ENCODE data around the gene RCBTB2.
A peak's percentile ranks its signal among the peaks of the same experiment; 100 is the strongest.

RCBTB2 gene

DNA sequence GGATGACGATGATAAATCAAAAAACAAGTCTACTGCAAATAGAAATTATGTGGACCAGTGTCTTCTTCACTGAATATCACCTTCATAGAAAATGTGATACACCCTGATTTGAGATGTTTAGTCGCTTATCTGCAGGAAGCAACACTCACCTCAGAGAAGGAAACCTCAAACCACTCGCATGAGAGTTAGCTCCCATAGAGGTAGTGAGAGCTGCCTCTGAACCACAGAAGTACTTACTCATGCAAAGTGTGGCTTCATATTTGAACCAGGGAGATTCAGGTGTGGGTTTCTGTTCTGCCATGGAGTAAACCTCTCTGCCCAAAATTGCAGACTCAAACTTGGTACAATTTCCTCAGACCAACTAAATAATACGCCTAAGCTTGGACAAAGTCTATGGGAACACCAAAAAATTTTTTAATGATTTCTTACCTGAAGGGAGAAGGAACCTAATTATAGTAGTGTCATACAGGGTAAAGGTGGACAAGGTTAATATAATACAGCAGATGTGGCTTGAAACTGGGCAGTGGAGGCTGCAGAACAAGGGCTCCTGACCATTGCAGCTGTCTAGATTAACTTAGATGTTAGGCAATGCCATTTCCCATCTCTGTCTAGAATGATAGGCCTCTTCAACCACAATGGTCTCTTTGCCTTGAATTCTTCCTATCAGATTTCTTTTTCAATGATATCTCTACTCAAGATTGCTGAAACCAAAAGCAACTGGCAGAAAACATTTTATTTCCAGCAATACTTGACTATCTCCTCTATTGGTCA is 29.6 kb upstream of the RCBTB2 start:
- no peak for DNase-seq

DNA sequence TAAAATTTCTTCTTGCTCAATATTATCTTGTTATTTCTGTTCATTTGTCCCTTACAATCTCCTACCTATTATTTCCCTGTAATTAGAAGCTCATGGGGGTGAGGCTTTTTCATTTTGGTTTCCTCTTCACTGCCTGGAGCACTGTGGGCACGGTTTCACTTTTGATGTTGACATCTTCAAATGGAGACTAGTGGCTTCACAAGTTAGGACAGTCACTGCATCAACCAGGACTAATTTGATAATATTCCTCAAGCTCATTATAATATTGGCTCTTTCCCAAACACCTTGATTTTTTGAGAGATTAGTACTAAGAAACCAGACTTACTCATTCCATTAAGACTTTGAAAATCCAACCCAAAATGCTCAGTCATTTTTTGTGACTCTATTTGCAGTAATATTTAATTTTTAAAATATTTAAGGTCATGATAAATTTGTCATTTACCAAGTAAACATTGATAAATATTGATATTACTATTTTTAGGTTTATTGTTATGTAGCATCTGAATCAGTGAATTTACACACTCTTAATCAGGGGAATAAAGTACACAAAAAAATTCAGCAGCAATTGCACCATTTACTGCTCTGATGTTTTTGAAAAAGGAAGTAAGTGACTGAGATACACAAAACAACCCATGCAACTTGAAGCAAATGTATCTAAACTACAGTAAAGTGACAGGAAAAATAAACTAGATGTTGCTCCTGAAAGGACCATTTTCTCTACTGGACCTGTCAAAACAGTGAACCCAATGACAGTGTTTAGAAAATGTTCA is 28.8 kb upstream of the RCBTB2 start:
- no peak for DNase-seq

DNA sequence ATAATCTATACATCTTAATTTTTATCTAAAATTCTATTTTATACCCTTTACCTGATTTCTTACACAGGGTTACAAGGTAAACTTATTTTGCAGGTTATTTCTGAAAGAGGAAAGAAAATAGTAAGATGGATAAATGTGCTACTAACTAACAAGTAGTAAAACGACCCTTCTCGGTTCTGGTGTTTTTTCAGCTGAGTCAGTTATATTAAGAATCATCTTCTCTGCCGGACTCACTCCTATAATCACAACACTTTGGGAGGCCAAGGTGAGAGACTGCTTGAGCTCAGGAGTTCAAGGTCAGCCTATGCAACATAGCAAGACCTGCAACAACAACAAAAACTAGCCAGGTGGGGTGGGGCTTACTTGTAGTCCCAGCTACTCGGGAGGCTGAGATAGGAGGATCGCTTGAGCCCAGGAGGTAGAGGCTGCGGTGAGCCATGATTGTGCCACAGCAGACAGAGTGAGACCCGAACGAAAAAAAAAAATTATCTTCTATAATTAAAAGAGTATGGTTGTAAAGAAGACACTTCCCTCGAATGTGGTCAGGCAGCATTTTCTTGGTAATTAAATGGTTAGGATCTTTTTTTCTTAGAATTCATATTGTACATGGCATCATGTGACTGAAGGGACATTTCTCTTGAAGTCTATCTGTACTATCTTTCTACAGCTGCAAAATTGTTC is 27.9 kb upstream of the RCBTB2 start:
- DNase-seq: no peak

DNA sequence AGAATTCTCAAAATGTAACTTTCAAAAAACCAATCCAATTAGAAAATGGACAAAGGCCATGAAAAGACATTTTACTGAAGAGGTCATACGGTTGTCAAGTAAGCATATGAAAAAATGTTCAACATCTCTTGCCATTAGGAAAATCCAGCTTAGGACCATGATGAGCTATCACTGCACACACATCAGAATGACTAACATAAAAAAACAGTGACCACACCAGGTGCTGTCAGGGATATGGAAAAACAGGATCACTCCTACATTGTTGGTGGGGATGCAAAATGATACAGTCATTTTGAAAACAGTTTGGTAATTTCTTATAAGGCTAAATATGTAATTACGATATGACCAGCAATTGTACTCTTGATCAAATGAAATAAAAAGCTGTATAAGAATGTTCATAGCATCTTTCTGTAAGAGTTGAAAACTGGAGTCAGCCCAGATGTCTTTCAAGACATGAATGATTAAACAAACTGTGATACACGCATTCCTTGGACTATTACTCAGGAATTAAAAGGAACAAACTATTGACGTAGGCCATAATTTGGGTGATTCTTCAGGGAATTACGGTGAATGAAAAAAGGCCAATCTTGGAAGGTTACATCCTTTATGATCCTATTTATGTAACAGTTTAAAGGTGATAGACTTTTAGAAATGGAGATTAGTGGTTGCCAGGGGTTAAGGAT is 26.9 kb upstream of the RCBTB2 start:
- DNase-seq: no peak

DNA sequence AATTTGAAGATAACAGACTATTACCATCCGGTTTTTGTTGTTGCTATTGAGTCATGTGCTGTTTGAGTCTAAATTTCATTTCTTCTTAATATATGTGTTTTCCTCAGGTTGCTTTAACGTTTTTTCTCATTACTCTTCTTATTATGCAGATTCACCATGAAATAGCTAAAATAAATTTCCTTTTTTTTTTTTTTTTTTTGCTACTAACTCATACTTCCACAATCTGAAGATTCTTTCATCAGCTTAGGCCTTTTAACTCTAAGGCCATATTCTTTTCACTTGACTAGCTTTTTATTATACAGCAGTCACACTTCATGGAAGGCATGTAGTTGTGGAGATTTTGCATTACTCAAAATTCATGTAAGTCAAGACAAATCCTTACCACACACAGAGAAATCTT is 23.9 kb upstream of the RCBTB2 start:
- no peak for DNase-seq

DNA sequence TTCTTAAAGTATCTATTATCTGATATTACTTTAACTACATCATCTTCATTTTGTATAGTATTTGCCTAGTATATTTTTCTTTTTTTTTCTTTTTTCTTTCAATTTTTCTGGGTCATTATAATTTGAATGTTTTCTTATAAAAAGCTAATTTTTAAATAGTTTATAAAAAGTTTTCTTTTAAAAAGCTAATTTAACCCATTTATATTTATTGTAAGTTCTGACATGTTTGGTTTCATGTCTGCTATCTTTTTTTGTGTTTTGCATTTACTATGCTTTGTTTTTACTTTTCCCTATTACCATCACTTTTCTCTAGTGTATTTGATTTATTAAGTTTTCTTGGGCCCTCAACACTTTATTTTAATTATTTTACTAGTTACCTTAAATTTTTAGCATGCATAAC is 22.6 kb upstream of the RCBTB2 start:
- no peak for DNase-seq

DNA sequence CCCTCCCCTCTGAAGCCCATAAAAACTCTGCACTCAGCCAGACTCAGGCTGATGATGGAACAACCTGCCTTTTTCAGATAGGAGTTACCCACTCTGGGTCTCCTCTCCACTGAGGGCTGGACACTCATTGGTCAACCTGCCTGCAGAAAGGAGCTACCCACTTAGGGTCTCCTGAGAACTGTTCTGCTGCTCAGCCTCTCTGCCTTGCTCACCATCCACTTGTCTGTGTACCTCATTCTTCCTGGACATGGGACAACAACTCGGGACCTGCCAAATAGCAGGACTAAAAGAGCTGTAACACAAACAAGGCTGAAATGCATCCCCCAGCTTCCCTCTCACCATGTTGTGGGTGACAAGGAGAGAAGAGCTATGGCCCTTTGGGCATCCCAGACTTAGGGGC is 18.4 kb upstream of the RCBTB2 start:
- DNase-seq: no peak

DNA sequence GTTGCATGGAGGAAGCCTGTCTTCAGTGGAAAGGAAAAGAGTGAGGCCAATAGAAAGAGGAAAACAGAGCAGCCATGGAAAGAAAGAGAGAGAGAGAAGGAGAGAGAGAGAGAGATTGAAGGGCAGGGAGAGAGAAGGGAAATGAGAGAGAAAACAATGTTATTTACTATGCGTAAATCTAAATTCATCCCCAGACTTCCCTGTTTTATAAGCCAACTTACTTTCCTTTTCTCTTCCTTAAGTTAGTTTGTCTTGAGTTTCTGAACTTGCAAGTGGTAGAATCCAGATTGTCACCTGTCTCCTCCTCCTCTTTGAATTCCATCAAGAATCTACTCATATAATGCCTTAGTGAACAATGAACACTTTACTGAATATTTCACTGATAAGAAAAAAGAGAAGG is 16.8 kb upstream of the RCBTB2 start:
- no peak for DNase-seq

DNA sequence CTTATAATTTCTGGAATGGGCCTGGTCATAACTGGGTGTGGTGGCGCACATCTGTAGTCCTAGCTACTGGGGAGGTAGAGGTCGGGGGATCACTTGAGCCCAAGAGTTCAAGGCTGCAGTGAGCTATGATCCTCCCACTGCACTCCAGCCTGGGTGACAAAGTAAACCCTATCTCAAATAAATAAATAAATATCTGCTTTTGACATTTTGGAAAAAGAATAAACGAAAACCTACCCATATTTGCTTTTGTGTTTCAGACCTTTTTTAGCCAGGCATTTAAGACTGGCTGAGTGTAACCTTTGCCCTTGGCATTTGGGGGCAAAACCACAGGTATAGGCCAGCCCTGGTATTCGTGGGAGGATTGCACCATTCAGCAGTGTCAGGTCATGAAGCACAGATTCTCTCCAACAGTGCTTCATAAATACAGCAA is 14.8 kb upstream of the RCBTB2 start:
- no peak for DNase-seq

DNA sequence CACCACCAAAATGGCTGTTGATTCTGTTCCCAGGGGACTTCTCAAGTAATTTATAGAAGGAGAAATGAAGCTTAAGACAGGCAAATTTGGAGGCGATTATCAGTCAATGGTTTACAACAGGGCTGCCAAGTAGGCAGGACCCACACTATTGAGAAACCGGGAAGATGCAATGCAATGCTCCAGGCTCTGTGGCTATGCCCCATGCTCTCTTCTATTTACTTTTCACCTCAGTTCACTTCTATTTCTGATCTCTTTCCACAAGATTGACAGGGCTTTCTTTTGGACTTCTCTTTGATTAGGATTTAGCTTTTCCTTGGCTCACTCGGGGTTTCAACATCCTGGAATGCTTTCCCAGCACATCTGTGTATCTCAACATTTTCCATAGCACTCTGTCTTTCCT is 12.7 kb upstream of the RCBTB2 start:
- DNase-seq: no peak

DNA sequence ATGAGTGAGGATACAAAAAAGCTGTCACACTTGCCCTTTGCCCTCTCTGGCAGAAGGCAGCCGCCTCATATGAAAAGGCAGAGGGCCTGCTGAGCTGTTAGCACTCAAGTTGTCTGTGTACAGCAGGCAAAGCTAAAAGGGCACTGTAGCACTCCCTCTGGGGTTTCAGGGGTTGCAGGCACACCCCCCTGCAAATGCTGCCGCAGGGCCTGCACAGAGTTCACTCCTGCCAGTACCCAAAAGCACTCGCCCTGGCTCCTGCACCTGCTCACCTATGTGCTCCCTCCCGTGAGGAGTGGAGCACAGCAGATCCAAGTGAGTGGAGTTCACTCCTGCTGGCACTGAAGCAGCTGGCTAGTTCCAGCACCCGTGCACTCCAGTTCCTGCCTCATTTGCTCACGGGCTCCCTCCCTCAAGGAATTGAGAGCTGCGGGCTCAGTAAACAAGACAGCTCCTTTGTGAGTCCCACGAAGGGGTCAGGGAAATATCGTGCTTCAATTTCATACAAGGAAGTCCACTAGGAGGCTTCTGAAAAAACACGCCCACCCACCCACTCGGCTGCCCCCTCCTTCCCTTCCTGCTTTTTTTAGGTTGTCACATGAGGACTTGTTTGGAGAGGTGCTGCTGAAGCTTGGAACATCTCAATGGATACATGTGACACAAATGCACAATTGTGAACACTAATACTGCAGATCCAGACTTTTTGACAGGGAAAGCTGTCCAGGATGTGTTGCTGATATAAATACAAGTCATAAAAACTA is 9.9 kb upstream of the RCBTB2 start:
- DNase-seq: no peak

DNA sequence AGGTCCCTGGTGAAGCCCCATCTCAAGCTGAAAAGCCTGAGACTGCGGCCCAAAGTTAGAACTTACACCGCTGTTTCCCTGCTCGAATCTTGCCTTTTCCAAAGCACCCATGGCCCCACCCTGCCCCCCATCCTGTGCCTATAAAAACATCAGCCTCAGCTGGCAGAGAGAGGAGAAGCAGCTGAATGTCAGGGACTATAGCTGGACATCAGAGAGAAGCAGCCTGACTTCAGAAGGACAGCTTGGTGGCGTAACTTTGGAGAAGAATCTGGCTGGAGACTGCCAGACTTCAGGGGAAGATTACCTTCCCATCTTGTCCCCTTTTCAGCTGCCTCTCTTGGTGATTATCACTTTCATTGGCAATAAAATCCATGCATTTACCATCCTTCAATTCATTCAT is 9.3 kb upstream of the RCBTB2 start:
- no peak for DNase-seq

DNA sequence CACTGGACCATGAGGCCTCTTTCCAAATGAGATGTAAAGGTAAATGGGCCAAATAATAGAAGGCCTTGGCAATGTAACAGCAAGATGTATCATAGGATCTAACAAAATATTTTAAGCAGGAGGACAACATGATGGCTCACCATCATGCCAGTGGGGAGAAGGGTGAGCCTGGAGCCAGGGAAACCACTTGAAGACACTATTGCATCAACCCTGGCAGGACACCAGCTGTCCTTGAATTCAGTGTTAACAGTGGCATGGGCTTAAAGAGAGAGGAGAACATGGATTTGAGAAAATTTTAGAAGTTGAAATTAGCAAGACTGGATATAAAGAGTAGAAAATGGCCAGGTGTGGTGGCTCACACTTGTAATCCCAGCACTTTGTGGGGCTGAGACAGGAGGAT is 6.7 kb upstream of the RCBTB2 start:
- DNase-seq: no peak

DNA sequence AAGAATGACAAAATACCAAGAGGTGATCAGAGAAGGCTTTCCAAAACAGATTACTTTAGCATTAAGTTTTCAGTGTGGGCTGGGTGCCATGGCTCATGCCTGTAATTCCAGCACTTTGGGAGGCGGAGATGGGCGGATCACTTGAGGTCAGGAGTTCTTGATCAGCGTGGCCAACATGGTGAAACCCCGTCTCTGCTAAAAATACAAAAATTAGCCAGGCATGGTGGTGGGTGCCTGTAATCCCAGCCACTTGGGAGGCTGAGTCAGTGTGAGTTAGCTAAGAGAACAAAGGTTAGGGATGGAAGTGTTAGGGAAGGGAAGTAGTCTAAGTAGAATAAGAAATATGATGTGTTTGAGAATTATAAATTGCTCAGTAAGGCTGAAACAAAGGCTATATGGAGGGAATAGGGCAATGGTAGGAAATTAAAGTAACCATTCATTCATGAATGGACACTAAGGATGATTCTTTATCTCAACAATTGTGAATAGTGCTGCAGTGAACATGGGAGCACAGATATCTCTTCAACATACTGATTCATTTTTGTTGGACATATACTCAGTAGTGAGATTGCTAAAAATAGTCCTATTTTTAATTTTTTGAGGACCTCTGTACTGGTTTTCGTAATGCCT is 3.9 kb upstream of the RCBTB2 start:
- no peak for DNase-seq

DNA sequence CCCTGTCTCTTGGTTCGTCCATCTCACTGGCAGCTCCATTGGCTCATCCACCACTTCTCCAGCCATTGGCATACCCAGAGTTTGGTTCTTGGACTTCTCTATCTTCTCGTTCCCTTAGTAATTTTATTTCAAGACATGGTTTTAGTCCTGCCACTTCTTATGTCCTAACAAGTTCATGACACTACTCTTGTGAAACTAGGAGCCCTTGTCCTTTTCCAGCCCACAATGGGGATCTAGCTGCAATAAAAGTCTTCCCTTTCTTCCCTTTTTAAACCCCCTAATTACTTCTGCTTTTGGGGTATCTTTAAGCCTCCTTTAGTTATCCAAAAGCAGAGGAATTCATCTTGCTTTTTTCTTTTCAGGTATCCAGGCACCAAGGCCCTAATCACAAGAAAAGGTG is 2.9 kb upstream of the RCBTB2 start:
- DNase-seq: no peak

DNA sequence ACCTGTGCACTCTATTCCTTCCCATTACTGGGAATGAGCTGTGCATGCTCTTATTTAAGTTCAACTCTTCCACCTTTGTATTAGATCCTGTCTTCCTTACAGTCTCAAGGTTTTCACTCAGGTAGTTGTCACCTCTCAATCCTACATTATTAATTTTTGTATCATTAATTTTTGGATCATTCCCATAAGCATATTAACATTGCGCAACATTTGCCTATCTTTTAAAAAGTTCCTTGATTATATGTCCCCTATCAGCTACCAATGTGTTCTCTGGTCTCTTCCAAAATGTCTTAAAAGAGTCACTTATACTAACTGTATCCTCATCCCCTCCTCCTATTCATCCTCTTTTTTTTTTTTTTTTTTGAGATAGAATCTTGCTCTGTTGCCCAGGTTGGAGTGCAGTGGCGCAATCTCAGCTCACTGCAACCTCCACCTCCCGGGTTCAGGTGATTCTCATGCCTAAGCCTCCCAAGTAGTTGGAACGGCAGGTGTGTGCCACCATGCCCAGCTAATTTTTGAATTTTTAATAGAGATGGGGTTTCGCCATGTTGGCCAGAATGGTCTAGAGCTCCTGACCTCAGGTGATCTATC is 2.1 kb upstream of the RCBTB2 start:
- no peak for DNase-seq

DNA sequence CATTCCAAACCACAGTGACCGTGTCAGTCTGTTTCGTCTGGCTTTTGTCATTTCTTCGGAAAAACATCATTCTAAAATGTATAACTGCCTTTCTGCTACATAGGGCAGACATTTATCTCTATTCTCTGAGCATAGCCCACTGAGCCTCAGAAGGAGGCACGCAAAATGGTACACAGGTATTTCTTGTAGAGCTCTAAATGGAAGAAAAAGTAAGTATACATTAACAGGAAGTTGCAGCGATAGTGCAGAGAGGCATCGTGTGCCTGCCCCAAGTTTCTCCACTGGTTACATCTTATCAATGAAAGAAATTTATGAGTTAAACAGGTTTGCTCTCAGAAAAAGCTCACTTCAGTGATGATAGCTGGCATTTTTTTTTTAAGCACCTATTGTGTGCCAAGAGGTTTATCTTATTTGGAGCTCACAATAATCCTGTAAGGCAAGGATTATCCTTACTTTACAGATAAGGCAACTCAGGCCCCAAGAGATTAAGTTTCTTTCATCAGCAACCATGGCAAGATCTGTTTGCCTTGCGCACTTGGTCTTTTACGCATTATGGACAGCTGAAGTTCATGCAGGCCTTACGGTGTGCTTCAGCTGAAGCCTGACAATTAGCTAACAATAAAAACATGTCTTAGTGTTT is 1.2 kb upstream of the RCBTB2 start:
- no peak for DNase-seq

DNA sequence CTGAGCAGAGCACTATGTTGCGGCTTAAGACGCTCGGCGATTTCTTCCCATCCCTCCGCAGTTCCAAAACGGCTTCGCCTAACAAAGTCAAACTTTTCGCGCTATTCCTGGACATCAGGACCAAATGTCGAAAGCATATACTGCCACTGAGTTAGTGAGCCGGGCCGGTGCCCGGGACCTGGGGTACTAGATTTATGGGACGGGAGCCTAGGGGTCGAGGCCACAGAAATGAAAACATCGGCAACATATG is 699 bp downstream of the RCBTB2 start:
- DNase-seq: no peak

DNA sequence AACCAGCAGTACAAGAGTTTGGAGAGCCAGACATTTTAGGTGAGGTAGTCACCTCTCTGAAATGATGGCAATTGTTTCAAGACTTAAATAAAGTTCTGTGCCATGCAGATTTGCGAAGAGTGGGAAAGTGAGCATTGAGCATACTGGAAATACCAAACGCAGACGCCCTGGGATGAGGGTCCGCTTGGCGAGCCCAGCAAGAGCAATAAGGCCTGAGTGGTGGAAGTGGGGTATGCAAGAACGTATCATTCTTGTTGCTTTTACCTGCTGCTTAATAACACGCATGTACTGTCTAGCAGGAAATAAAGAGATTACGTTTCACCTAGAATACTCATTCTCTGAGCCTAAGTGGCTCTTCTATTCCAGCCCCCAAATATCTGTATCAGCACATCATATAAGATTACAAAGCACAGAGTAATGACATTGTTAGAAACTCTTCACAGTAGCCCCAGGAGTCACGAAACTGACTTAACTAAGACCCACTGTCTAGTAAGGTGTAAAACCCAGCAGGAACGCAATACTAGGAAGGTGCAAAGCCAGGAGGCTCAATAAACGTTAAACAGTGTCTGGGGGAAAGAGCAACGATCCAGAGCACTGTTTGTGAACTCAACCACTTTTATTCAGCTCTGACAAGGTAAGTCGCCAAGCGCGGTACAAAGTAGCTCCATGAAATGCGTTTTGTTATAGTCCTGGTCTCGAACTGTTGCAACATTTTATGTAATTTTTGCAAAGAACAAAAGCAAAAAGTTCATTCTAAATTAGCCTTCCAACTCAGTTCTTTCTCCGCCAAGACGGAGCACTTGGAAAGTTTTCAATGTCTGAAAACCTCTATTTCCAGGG is 1.2 kb downstream of the RCBTB2 start:
- DNase-seq: peak in 1 of 2 experiments; percentile 10

DNA sequence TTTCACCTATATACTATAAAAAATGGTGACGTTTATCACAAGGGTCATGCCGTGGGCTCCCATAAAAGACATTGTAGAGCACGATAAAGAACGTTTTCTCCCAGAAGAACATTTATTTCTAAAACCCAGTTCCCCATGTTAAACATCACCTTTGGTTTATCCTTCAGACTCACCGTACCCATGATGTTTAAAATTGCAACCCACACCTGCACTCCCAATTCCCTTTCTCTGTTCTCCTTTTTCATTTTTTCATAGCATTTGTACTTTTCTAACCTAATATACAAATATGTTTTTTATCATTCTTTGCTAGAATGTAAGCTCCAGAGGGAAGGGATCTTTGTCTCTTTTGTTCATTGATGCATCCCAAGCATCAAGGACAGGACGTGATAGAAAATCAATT is 2.0 kb downstream of the RCBTB2 start:
- DNase-seq: no peak

DNA sequence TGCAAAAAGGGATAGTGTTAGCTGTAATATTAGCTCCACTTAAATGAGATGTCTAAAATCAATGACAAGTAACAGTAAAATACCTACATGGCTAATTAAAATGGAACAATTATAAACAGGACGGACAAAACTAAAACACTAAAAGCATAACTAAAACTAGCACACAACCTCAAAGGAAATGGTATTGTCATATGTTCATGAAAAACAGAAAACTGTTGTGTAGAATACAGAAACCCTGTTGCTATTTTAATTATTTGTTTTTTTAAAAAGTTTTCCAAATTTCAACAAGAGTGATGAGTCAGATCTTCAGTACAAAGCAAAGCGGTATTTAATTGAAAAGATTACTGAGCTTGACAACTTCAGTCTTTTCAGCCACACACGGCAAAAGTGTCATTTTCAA is 4.2 kb downstream of the RCBTB2 start:
- DNase-seq: no peak
